Endodermal cell (in vitro differentiated cells): ENCODE results near the gene ATF3. TPM values are rescaled to one million over a fixed set of nuclear protein-coding genes. Genes with fewer than 3 reads are reported as not detected.

Experiments
- DNase-seq: peaks from one replicate; pipeline ENCODE4 v3.0.0-alpha.2; 2017
- H3K27ac ChIP-seq: 2 replicates; pipeline ENCODE4 v1.5.1; 2013; ENCODE audit warnings: mild to moderate bottlenecking, low read depth, low read length, moderate library complexity
- H3K27me3 ChIP-seq: 2 replicates; pipeline ENCODE4 v1.6.1; 2013; ENCODE audit warnings: mild to moderate bottlenecking, low read length, moderate library complexity; ENCODE audit not compliant: insufficient read depth, control insufficient read depth, poor library complexity, severe bottlenecking
- H3K36me3 ChIP-seq: 2 replicates; pipeline ENCODE4 v1.7.0; 2013; ENCODE audit warnings: mild to moderate bottlenecking, low read length, moderate library complexity; ENCODE audit not compliant: control insufficient read depth, insufficient read depth
- H3K4me1 ChIP-seq: one replicate; pipeline ENCODE4 v1.7.0; 2013; ENCODE audit warnings: low read length; ENCODE audit not compliant: control insufficient read depth, insufficient read depth
- H3K4me3 ChIP-seq: 2 replicates; pipeline ENCODE4 v1.5.1; 2013; ENCODE audit warnings: mild to moderate bottlenecking, low read length, moderate library complexity
- H3K9ac ChIP-seq: 2 replicates; pipeline ENCODE4 v1.6.1; 2013; ENCODE audit warnings: mild to moderate bottlenecking, low read length, moderate library complexity; ENCODE audit not compliant: poor library complexity, severe bottlenecking; ENCODE audit errors: extremely low read depth
- H3K9me3 ChIP-seq: 2 replicates; pipeline ENCODE4 v1.6.1; 2013; ENCODE audit warnings: mild to moderate bottlenecking, low read length, moderate library complexity; ENCODE audit not compliant: control insufficient read depth
- H3K27ac Mint-ChIP-seq: 2 replicates; pipeline ENCODE4 v1.8.0; 2020; ENCODE audit warnings: mixed read lengths
- H3K27me3 Mint-ChIP-seq: 2 replicates; pipeline ENCODE4 v1.8.0; 2021; ENCODE audit warnings: mild to moderate bottlenecking, mixed read lengths; ENCODE audit not compliant: insufficient read depth
- H3K36me3 Mint-ChIP-seq: 2 replicates; pipeline ENCODE4 v1.8.0; 2020; ENCODE audit warnings: low read depth, mixed read lengths
- H3K4me1 Mint-ChIP-seq: 2 replicates; pipeline ENCODE4 v1.8.0; 2020; ENCODE audit warnings: mixed read lengths
- H3K4me3 Mint-ChIP-seq: 2 replicates; pipeline ENCODE4 v1.8.0; 2020; ENCODE audit warnings: mild to moderate bottlenecking, moderate library complexity, mixed read lengths
- H3K9me3 Mint-ChIP-seq: 2 replicates; pipeline ENCODE4 v1.8.0; 2020; ENCODE audit warnings: mild to moderate bottlenecking, mixed read lengths
- CTCF ChIP-seq: fragments of 200-600 bp; sonication (generic); conservative IDR thresholded peaks from 2 replicates; pipeline ENCODE4 v1.5.0; 2021; ENCODE audit warnings: antibody characterized with exemption, mild to moderate bottlenecking
- WGBS, 2 experiments: methylation state at CpG; one replicate each; pipeline versions ENCODE4 v1.1.5 to v1.1.7; 2013; ENCODE audit warnings: missing lambda C conversion rate in 2 of 2, mixed read lengths in 1 of 2; ENCODE audit not compliant: insufficient coverage in 1 of 2, insufficient read length in 1 of 2; 5-methylcytosine and 5-hydroxymethylcytosine counted together
- total RNA-seq, 2 donors: library from RNA; stranded (reverse); fragmentation: NEBNext Ultra II Directional in 1 of 2; extraction: Animal tissue kit (Norgen Biotek cat#: 25700) in 1 of 2; gene quantifications; 2 replicates in 1 of 2; 3 replicates in 1 of 2; pipeline ENCODE4 v1.2.1, GENCODE V29; 2021

Gene ATF3
- total RNA-seq, 2 donors from 2014 or later, result 12.6 to 24.0 TPM

- H3K36me3 ChIP-seq, result no peaks in the 10 kb centered on the region
- H3K4me1 Mint-ChIP-seq, result peaks cover 44% of the 10 kb centered on the region
- TF ChIP-seq CTCF, result no peak
- no peaks in the 10 kb centered on the region for H3K27me3 ChIP-seq
- H3K9ac ChIP-seq, result no peak overlapping the region
- no peak overlapping the region for H3K4me3 Mint-ChIP-seq
- H3K27ac Mint-ChIP-seq, result no peak overlapping the region
- H3K9me3 Mint-ChIP-seq, result no peaks in the 10 kb centered on the region
- H3K4me3 ChIP-seq, result no peak overlapping the region
- no peaks in the 10 kb centered on the region for H3K9me3 ChIP-seq
- no peak for DNase-seq
- WGBS, 2 experiments, result 96 to 100% methylated on average over 1 to 7 of the region's 7 CpGs
- no peak overlapping the region for H3K27ac ChIP-seq
- H3K4me1 ChIP-seq, result peaks cover 33% of the 10 kb centered on the region
- no peaks in the 10 kb centered on the region for H3K36me3 Mint-ChIP-seq
- peaks cover 13% of the 10 kb centered on the region for H3K27me3 Mint-ChIP-seq
Measured at GRCh38 chr1:212670301-212670700, 61.7 kb downstream of the ATF3 start.

Other genes with a start within 250 kb of the ATF3 start
- 10 to 100 TPM; 17.3 to 27.4 TPM for gene PACC1, start 193.9 kb upstream of the ATF3 start, total RNA-seq
- gene NENF, start 175.8 kb upstream of the ATF3 start, total RNA-seq, result 10 to 100 TPM; 27.0 to 35.3 TPM
- gene BATF3, start 91.1 kb downstream of the ATF3 start, total RNA-seq, result 1 to 10 TPM; 1.5 to 4.0 TPM
- gene NSL1, start 183.0 kb downstream of the ATF3 start, total RNA-seq, result 10 to 100 TPM; 47.6 to 57.7 TPM
- 10 to 100 TPM; 14.9 to 26.3 TPM for gene TATDN3, start 183.1 kb downstream of the ATF3 start, total RNA-seq
- not detected for gene SPATA45, start 238.9 kb downstream of the ATF3 start, total RNA-seq
- gene FLVCR1, start 249.5 kb downstream of the ATF3 start, total RNA-seq, result 10 to 100 TPM; 47.3 to 49.2 TPM